Aortic smooth muscle cell (primary cell): ENCODE results near the gene RPUSD1. TPM values are rescaled to one million over a fixed set of nuclear protein-coding genes. Genes with fewer than 3 reads are reported as not detected.

Experiments used
- total RNA-seq: library from RNA; depleted of rRNA; stranded (reverse); fragments of >200 nt; gene quantifications from 2 replicates; pipeline ENCODE4 v1.2.3, GENCODE V29; 2014

Gene RPUSD1, protein sequence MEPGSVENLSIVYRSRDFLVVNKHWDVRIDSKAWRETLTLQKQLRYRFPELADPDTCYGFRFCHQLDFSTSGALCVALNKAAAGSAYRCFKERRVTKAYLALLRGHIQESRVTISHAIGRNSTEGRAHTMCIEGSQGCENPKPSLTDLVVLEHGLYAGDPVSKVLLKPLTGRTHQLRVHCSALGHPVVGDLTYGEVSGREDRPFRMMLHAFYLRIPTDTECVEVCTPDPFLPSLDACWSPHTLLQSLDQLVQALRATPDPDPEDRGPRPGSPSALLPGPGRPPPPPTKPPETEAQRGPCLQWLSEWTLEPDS
- 10.0 and 13.6 TPM in 2 replicates for total RNA-seq

DNA sequence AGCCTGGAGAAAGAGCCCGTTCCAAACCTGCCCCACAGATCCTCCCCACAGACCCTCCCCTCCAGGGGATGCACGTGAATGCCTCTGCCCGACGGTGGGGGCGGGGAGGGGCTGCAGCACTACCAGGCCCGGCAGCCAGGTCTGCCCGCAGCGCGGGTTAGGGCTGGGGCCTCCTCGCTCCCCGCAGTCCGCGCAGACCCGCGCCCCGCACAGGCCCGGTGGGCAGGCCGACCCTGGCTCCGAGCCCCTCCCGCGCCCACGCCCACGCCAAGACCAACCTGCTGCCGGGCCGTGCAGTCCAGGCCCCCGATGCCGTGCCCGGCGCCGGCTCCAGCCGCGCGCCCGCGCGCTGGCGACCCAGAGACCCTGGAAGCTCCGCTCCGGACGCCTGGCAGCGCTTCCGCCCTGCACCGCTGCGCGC, at the start of gene RPUSD1:
Gene RPUSD1 (minus strand): TSS at position 404 of the 421 bp plus-strand sequence. CDS start 644 bp downstream, outside the sequence.

DNA sequence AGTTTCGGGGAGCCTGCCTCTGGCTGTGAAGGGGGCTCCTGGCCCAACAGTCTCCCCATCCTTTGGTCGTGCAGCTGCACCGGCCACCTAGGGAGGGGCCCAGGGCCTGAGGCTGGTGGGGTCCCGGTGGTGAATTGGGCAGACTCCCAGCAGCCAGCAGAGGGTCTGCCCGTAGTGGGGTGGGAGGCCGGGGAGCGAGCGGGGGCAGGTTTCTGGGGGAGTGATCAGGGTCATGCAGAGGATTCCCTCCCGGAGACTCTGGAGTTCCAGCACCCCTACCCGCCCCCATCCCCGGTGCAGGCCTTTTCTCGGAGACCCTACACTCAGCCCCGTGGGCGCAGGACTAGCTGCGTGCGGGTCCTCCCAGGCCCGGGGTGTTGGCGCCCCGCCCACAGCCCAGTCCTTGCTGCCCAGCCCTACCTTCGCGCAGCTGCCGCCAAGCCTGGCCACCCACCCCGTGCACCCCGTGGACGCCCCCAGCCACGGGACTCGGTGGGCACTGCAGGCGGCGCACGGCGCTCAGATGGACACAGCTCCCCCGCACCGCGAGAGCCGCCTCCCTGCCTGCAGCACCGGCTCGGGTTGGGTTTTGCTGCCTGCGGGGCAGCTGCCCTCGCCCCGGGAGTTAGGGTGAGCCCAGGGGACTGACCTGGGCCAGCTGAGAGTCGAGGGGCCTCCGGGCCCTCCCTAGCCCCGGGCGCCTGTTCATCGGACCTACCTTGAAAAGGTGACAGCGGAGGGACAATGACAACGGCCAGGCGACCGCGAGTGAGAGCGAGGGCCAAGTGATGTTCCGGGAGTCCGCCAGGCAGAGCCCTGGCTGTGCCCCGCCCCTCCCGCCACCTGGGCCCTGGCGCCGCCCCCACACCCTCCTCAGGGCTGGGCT, 12.0 kb upstream of the RPUSD1 start, which contains the start of gene GNG13:
Gene GNG13 (minus strand): TSS at position 787 of the 886 bp plus-strand sequence. CDS start 1,657 bp downstream, outside the sequence.

DNA sequence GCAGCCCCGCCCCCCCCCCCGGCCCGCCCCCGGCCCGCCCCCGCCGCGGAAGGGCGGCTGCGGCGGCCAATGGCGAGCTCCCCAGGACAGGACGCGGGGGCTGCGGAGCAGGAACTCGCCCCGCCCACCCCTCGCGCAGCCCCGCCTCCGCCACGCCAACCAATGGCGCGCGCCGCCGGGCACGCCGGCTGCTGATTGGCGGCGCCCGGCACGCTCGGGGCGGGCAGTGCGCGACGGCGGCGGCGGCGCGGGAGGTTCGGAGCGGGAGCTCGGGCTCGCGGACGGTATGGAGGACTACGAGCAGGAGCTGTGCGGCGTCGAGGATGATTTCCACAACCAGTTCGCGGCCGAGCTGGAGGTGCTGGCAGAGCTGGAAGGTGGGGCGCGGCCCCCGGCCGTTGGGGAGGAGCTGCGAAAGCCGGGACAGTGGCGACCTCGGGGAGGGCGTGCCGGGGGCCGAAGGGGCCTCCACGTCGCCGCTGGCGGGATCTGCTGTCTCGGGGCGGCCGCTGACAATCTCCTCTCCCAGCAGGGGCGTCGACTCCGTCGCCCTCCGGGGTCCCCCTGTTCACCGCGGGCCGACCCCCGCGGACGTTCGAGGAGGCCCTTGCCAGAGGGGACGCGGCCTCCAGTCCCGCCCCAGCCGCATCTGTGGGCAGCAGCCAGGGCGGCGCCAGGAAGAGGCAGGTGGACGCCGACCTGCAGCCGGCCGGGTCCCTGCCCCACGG, 382 bp upstream of the RPUSD1 start, which contains the start of gene CHTF18:
Gene CHTF18 (plus strand): TSS at position 222 of the 728 bp plus-strand sequence. CDS start 65 bp downstream, at position 287.

DNA sequence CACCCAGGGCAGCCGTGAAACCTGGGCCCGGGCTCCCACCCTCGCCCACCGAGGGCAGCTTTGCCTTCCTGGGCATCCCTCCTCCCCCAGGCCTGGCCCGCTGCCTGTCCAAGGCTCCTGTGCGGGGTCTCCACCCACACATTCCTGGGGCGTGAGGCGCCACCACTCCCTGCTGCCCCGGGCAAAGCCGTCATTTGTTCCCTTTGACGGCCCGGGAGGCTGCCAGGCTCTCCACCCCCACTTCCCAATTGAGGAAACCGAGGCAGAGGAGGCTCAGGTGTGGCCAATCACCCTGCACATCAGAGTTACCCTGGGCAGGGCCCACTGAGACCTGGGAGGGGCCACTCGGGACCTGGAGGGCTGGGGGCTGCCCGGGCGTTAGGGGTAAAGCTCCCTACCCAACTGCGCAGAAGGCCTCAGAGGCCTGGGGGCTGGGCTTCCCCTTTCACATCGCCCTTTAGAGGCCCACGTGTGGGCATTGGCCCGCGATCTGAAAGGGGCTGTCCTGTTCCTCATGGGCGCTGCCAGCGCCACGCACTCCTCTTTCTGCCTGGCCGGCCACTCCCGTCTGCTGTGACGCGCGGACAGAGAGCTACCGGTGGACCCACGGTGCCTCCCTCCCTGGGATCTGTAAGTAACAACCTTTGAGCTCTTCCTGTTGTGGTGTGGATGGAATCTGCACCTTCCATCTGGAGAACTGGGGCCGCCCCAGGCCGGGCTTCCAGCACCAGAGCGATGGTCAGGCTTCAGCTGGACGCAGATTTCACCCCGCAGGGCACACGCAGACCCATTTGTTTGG, 27.4 kb downstream of the RPUSD1 start, which contains the start of gene MSLN:
Gene MSLN (plus strand): TSS at position 190 of the 799 bp plus-strand sequence. CDS start 1,947 bp downstream, outside the sequence.

DNA sequence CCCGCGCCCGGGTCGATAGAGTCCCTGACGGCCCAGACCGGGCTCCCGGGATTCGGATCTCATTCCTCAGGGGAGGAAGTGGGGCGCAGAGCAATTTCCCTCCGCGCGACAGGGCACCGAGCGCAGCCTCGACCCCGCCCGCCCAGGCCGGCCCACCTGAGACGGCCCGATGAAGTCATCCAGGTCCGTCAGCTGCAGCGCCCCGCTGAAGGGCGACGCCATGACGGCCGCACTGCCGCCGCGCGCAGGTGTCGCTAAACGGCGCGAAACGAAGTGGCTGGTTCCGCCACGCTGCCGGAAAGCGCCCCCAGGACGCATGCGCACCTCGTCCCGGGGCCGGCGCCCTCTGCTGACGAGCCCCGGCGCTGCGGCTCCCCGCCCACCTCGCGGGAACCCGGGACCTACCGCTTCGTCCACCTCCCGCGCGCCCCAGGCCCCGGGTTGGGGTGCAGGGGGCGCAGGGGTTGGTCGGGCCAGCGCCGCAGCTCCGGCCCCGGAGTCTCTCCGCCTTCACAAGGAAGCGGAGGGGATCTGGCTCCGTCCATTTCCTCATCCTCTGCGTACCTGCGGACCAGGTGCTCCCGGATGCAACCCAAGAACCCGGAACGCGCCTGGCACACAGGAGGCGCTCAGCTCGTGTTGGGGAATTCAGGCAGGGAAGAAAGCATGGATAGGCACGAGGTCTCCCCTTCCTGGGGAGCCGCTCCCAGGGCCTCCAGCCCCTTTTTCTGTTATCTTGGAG, 47.2 kb downstream of the RPUSD1 start, which contains the start of gene CIAO3:
Gene CIAO3 (minus strand): TSS at position 234 of the 742 bp plus-strand sequence. CDS start 12 bp downstream, at position 222.

Other genes starting within 250 kb of the RPUSD1 start
- gene PRR35, start 228.0 kb downstream of the RPUSD1 start, total RNA-seq: not detected in 2 replicates
- gene NHLRC4, start 221.4 kb downstream of the RPUSD1 start, total RNA-seq: 1.7 and 2.6 TPM in 2 replicates
- gene PIGQ, start 218.4 kb downstream of the RPUSD1 start, total RNA-seq: 22.5 TPM in 2 replicates
- 8.3 and 10.0 TPM in 2 replicates for gene RAB40C, start 198.3 kb downstream of the RPUSD1 start, total RNA-seq
- 0.12 and 0.13 TPM in 2 replicates for gene WFIKKN1, start 157.4 kb downstream of the RPUSD1 start, total RNA-seq
- 77.3 and 88.6 TPM in 2 replicates for gene METTL26, start 152.1 kb downstream of the RPUSD1 start, total RNA-seq
- 14.2 and 19.3 TPM in 2 replicates for gene MCRIP2, start 146.6 kb downstream of the RPUSD1 start, total RNA-seq
- 10.4 and 13.2 TPM in 2 replicates for gene WDR90, start 139.0 kb downstream of the RPUSD1 start, total RNA-seq
- 27.2 and 32.1 TPM in 2 replicates for gene RHOT2, start 120.2 kb downstream of the RPUSD1 start, total RNA-seq
- gene RHBDL1, start 112.7 kb downstream of the RPUSD1 start, total RNA-seq: 3.2 and 4.2 TPM in 2 replicates
- 130 and 188 TPM in 2 replicates for gene STUB1, start 108.0 kb downstream of the RPUSD1 start, total RNA-seq
- gene JMJD8, start 104.0 kb downstream of the RPUSD1 start, total RNA-seq: 26.7 and 27.2 TPM in 2 replicates
- 2.6 and 3.7 TPM in 2 replicates for gene WDR24, start 98.0 kb downstream of the RPUSD1 start, total RNA-seq
- gene FBXL16, start 82.6 kb downstream of the RPUSD1 start, total RNA-seq: 0.06 and 0.13 TPM in 2 replicates
- 124 and 143 TPM in 2 replicates for gene METRN, start 73.3 kb downstream of the RPUSD1 start, total RNA-seq
- 24.5 and 32.4 TPM in 2 replicates for gene ANTKMT, start 67.2 kb downstream of the RPUSD1 start, total RNA-seq
- gene CCDC78, start 61.9 kb downstream of the RPUSD1 start, total RNA-seq: 0.79 and 1.1 TPM in 2 replicates
- gene HAGHL, start 61.3 kb downstream of the RPUSD1 start, total RNA-seq: 7.2 and 10.8 TPM in 2 replicates
- gene CIAO3, start 47.4 kb downstream of the RPUSD1 start, total RNA-seq: 31.5 and 38.3 TPM in 2 replicates
- not detected in 2 replicates for gene MSLN, start 27.6 kb downstream of the RPUSD1 start, total RNA-seq
- gene CHTF18, start 239 bp upstream of the RPUSD1 start, total RNA-seq: 6.7 and 9.0 TPM in 2 replicates
- gene GNG13, start 12.4 kb upstream of the RPUSD1 start, total RNA-seq: not detected in 2 replicates
- 12.3 and 13.1 TPM in 2 replicates for gene LMF1, start 182.6 kb upstream of the RPUSD1 start, total RNA-seq
- 1.4 and 4.5 TPM in 2 replicates for gene SOX8, start 193.4 kb upstream of the RPUSD1 start, total RNA-seq